GM06990 (cell line): ENCODE results near the gene LEFTY2.
A peak's percentile ranks its signal among the peaks of the same experiment; 100 is the strongest.

Source experiments
- DNase-seq: peaks from one replicate; pipeline ENCODE4 v3.0.0-alpha.2; 2011; ENCODE audit not compliant: insufficient read length; ENCODE audit errors: extremely low read depth
- H3K27me3 ChIP-seq: replicated peaks from 2 replicates; pipeline ENCODE4 v1.6.0; 2011; ENCODE audit warnings: low read length; ENCODE audit not compliant: control insufficient read depth, insufficient read depth
- H3K36me3 ChIP-seq: 2 replicates; pipeline ENCODE4 v1.5.1; 2011; ENCODE audit warnings: low read length; ENCODE audit not compliant: control insufficient read depth, insufficient read depth
- H3K4me3 ChIP-seq: replicated peaks from 2 replicates; pipeline ENCODE4 v1.5.1; 2011; ENCODE audit warnings: low read depth, mild to moderate bottlenecking, control low read depth, low read length
- TF ChIP-seq, protein P1 (sequence below): IDR thresholded peaks from 2 replicates; pipeline ENCODE4 v1.5.1; 2011; ENCODE audit warnings: low read length, control low read depth, mild to moderate bottlenecking, inconsistent platforms; ENCODE audit not compliant: insufficient read depth, poor library complexity, severe bottlenecking

The LEFTY2 gene

DNA sequence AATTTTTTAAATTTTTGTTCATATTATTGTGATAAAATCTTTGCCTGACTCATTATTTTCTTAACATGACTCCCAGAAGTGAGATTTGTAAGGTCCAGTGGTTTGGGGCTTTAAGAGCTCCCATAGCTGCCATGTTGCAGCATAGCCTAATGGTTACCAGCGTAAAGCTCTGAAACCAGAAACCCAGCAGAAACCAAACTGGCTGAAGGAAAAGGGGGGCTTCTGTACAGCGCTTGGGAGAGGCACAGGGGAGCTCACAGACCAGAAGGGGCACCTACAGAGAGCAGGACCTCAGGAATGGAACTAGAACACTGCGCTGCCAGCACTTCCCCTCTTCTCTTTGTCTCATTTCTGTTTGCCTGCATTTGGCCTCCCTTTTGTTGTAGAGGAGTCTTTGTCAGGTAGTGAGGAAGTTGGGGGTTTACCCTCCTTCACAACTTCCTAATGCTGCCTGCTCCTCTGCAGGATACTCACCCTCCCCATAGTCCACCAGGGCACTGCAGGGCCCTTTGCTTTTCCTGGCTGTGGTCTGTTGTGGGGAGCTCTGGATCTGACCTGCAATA is 14.4 kb downstream of the LEFTY2 start:
- no peaks in the 10 kb centered on the region for H3K27me3 ChIP-seq
- no peak for DNase-seq
- peaks cover 9% of the 10 kb centered on the region for H3K36me3 ChIP-seq
- H3K4me3 ChIP-seq, result no peak overlapping the region
- TF ChIP-seq, protein P1, sequence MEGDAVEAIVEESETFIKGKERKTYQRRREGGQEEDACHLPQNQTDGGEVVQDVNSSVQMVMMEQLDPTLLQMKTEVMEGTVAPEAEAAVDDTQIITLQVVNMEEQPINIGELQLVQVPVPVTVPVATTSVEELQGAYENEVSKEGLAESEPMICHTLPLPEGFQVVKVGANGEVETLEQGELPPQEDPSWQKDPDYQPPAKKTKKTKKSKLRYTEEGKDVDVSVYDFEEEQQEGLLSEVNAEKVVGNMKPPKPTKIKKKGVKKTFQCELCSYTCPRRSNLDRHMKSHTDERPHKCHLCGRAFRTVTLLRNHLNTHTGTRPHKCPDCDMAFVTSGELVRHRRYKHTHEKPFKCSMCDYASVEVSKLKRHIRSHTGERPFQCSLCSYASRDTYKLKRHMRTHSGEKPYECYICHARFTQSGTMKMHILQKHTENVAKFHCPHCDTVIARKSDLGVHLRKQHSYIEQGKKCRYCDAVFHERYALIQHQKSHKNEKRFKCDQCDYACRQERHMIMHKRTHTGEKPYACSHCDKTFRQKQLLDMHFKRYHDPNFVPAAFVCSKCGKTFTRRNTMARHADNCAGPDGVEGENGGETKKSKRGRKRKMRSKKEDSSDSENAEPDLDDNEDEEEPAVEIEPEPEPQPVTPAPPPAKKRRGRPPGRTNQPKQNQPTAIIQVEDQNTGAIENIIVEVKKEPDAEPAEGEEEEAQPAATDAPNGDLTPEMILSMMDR, result no peak

DNA sequence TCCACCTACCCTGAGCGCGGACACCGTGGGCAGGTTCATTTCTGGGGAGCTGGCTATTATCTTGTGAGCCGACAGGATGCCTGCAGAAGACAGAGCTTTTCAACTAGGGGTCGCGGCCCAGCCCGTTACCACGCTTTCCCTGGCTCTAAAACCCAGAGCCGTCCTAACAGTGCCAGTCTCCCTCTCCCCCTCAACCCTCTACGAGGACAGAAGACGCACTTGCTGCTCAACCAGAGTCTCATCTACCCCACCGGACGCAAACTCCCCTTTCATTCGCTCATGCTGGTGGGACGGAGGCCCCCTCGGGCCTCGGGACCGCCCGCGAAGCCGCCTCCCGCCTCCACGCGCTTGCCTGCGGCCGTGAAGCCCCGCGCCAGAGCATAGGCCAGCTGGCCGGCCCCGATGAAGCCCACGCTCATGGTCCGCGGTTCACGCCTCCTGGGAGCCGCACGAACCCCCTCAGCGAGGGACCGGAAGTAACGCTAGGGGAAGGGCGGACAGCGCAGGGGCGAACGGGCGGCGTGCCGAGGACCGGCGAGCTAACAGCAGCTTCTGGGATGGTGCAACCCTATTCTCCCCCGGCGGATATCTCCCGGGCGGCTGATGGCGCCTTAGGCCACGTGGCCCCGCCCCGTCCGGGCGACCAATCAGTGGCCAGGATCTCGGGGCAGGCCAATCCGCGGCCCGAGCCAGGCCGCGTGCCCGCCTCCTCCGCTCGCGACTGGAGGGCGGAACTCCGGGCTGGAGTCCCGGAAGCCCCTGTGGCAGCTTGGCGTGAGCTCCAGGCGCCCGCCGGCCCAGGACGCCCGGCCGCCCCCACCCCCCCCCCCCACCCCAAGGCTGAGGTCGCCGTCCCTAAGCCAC is 17.1 kb downstream of the LEFTY2 start, which contains the start of gene PYCR2:
TSS of gene PYCR2 (minus strand) at position 559 of the 864 bp plus-strand sequence. CDS start at position 419, 140 bp downstream.
- H3K36me3 ChIP-seq, result peaks cover 15% of the 10 kb centered on the region
- TF ChIP-seq, protein P1, result no peak
- H3K4me3 ChIP-seq, result peak within 1 kb of the TSS; percentile 85
- DNase-seq, result peak; percentile 99
- H3K27me3 ChIP-seq, result no peaks in the 10 kb centered on the region

DNA sequence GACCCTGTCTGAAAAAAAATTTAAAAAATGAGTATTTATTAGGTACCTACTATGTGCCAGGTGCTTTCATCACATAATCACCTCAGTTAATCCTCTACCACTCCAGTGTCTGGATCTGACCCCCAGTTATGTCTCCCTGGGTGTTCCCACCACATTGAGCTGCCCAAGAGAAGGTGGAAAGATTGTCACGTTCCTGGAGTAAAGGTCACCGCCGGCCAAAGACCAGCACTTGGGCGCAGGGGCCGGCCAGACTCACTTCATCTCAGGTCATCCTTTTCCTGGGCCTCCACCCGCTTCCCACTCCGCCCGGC is 17.7 kb downstream of the LEFTY2 start:
- H3K27me3 ChIP-seq, result no peaks in the 10 kb centered on the region
- peaks cover 15% of the 10 kb centered on the region for H3K36me3 ChIP-seq
- no peak for DNase-seq
- peak overlapping the region; percentile 85 for H3K4me3 ChIP-seq
- TF ChIP-seq, protein P1, result no peak

DNA sequence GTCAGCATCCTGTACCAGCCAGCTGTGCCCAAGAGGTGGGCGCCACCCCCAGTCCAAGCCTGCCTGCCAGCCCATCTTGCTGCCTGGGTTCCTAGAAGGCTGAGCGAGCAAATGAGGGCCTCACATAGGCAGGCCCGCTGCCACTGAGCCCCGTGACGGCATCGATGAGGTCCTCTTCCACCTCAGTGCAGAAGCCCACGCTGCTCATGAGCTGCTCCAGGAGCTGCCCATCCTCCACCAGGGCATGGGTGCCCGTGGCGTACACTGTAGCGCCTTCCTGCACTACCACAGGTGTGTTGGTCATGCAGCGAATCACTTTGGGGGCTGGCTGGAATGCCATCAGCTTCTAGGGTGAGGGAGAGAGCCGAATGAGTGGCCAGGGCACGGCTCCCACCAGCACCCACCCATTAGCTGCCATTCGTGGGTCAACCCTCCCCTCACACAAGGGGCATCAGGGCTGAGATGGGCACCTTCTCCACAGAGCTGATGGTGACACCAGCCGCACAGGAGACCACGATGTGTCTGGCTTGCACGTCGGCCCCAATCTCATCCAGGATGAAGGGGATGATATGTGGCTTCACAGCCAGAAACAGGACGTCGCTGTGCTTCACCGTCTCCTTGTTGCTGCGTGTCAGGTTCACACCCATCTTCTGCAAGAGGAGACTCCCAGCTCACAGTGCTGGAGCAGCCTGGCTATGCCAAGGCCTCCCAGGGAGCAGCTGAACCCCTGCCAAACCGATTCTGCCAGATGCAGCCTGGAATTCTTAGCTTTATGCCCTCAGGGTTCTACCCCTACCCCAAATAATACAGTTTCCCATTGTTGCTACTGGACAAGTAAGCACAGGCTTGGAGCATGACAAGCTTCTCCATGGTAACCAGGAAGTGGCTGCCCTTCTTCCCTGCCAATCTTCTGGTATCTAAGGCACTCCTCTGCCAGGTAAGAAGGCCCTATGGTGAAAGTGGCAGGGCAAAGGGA is 19.0 kb downstream of the LEFTY2 start:
- no peak for DNase-seq
- no peaks in the 10 kb centered on the region for H3K27me3 ChIP-seq
- H3K4me3 ChIP-seq, result no peak overlapping the region
- H3K36me3 ChIP-seq, result peaks cover 18% of the 10 kb centered on the region
- TF ChIP-seq, protein P1, result no peak

DNA sequence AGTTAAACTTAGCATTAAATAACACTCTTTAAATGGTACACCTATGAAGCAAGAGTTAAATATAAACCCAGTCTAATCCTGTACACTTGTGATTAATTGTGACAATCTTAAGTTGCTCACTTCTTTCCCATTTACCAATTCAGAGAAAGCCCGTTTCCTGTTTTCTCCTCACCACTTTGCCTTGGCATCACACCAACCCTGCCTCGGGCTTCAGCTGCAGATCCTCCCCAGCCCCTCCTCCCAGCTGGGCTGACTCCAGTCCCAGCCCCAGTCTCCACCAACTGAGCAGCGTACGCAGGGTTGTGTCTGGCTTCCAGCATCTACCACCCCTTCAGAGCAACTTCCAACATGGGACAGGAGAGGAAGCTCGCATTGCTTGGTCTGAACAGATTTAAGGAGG is 21.1 kb downstream of the LEFTY2 start:
- no peak for DNase-seq
- TF ChIP-seq, protein P1, result no peak
- H3K36me3 ChIP-seq, result peaks cover 27% of the 10 kb centered on the region
- no peaks in the 10 kb centered on the region for H3K27me3 ChIP-seq
- H3K4me3 ChIP-seq, result no peak overlapping the region
